IMR-90 (cell line): ENCODE results near the gene CMIP. TPM values are rescaled to one million over a fixed set of nuclear protein-coding genes. Genes with fewer than 3 reads are reported as not detected.

Source experiments
- ATAC-seq: fragments of 200-7000 bp; cut with Tn5 transposase; 2 replicates; pipeline ENCODE4 v1.9.1; 2020; ENCODE audit warnings: low read depth, mild to moderate bottlenecking, moderate library complexity
- BruUV-seq: library from RNA; stranded (reverse); fragments of 400-500 nt; replicated peaks from 2 replicates; lab custom pipeline; 2021; lab: Mats Ljungman, UMichigan
- CTCF ChIA-PET: fragments of 300-600 bp; formaldehyde crosslinking; extraction: SDS; loops from one replicate; lab custom pipeline; 2021; ENCODE audit warnings: antibody characterized with exemption; lab: Yijun Ruan, JAX
- POLR2A ChIA-PET: fragments of 300-600 bp; sonication (Branson Sonifier 250); formaldehyde crosslinking; loops from one replicate; lab custom pipeline; 2022; ENCODE audit warnings: antibody characterized with exemption; ENCODE audit not compliant: unreplicated experiment; lab: Charles Lee
- DNase-seq: peaks from one replicate; pipeline ENCODE4 v3.0.0; 2013
- H2AFZ ChIP-seq: replicated peaks from 2 replicates; pipeline ENCODE3; 2013; ENCODE audit warnings: low read length, mild to moderate bottlenecking; ENCODE audit not compliant: poor library complexity
- H2AK5ac ChIP-seq: 2 replicates; pipeline ENCODE4 v1.6.1; 2013; ENCODE audit warnings: low read depth, low read length, inconsistent platforms
- H2AK9ac ChIP-seq: replicated peaks from 2 replicates; pipeline ENCODE3; 2013; ENCODE audit warnings: mild to moderate bottlenecking, low read depth, low read length, moderate library complexity; ENCODE audit not compliant: poor library complexity
- H2BK120ac ChIP-seq: 2 replicates; pipeline ENCODE4 v1.6.1; 2013; ENCODE audit warnings: low read depth, low read length, inconsistent platforms
- H2BK15ac ChIP-seq: 3 replicates; pipeline ENCODE4 v1.6.1; 2013; ENCODE audit warnings: low read depth, low read length, inconsistent platforms
- H2BK20ac ChIP-seq: 2 replicates; pipeline ENCODE4 v1.6.1; 2013; ENCODE audit warnings: low read depth, mild to moderate bottlenecking, inconsistent platforms, low read length, moderate library complexity
- H2BK5ac ChIP-seq: 2 replicates; pipeline ENCODE4 v1.6.1; 2013; ENCODE audit warnings: mild to moderate bottlenecking, low read depth, low read length, inconsistent platforms; ENCODE audit not compliant: poor library complexity, severe bottlenecking
- H3K14ac ChIP-seq: replicated peaks from 2 replicates; pipeline ENCODE4 v1.6.1; 2013; ENCODE audit warnings: low read depth, low read length, inconsistent platforms
- H3K18ac ChIP-seq: 2 replicates; pipeline ENCODE4 v1.6.1; 2013; ENCODE audit warnings: low read depth, low read length, control low read depth
- H3K23ac ChIP-seq: 2 replicates; pipeline ENCODE4 v1.6.1; 2013; ENCODE audit warnings: low read depth, low read length, inconsistent platforms
- H3K27ac ChIP-seq: 2 replicates; pipeline ENCODE4 v1.5.1; 2013; ENCODE audit warnings: mild to moderate bottlenecking, control low read depth, low read length; ENCODE audit not compliant: insufficient read depth
- H3K27me3 ChIP-seq: 2 replicates; pipeline ENCODE4 v1.6.1; 2013; ENCODE audit warnings: low read length; ENCODE audit not compliant: control insufficient read depth, insufficient read depth
- H3K36me3 ChIP-seq: 2 replicates; pipeline ENCODE4 v1.6.1; 2013; ENCODE audit warnings: low read length, mixed read lengths; ENCODE audit not compliant: control insufficient read depth, insufficient read depth
- H3K4ac ChIP-seq: 2 replicates; pipeline ENCODE4 v1.6.1; 2013; ENCODE audit warnings: low read depth, low read length, inconsistent platforms
- H3K4me1 ChIP-seq: 2 replicates; pipeline ENCODE4 v1.6.1; 2013; ENCODE audit warnings: low read length, mixed read lengths; ENCODE audit not compliant: control insufficient read depth, insufficient read depth
- H3K4me2 ChIP-seq: 2 replicates; pipeline ENCODE4 v1.6.1; 2013; ENCODE audit warnings: low read depth, mild to moderate bottlenecking, control low read depth, low read length, moderate library complexity
- H3K4me3 ChIP-seq: 2 replicates; pipeline ENCODE4 v1.5.1; 2013; ENCODE audit warnings: low read depth, mild to moderate bottlenecking, control low read depth, low read length, moderate library complexity; ENCODE audit not compliant: insufficient read depth
- H3K56ac ChIP-seq: 2 replicates; pipeline ENCODE4 v1.6.1; 2013; ENCODE audit warnings: low read length, inconsistent platforms; ENCODE audit not compliant: insufficient read depth; ENCODE audit errors: extremely low read depth
- H3K79me1 ChIP-seq, 2 experiments: 2 replicates each; pipeline ENCODE4 v1.6.1; 2013; ENCODE audit warnings: low read length in 2 of 2, inconsistent platforms in 1 of 2, low read depth in 1 of 2
- H3K9ac ChIP-seq: 2 replicates; pipeline ENCODE4 v1.6.1; 2013; ENCODE audit warnings: low read depth, low read length, control low read depth
- H3K9me1 ChIP-seq: 2 replicates; pipeline ENCODE4 v1.6.1; 2013; ENCODE audit warnings: low read length, inconsistent platforms; ENCODE audit not compliant: insufficient read depth
- H3K9me3 ChIP-seq: 2 replicates; pipeline ENCODE4 v1.6.1; 2013; ENCODE audit warnings: low read length; ENCODE audit not compliant: control insufficient read depth, insufficient read depth
- H4K20me1 ChIP-seq: 2 replicates; pipeline ENCODE4 v1.6.1; 2013; ENCODE audit warnings: low read length, inconsistent platforms; ENCODE audit not compliant: insufficient read depth
- H4K5ac ChIP-seq: 2 replicates; pipeline ENCODE4 v1.6.1; 2013; ENCODE audit warnings: mild to moderate bottlenecking, low read depth, low read length, control low read depth
- H4K8ac ChIP-seq, 2 experiments: 2 replicates each; pipeline ENCODE4 v1.6.1; 2013; ENCODE audit warnings: low read depth in 2 of 2, low read length in 2 of 2, control low read depth in 1 of 2, inconsistent platforms in 1 of 2
- H4K91ac ChIP-seq: 2 replicates; pipeline ENCODE4 v1.6.1; 2013; ENCODE audit warnings: low read depth, low read length, inconsistent platforms; ENCODE audit not compliant: insufficient read depth
- BHLHE40 ChIP-seq: fragments of 150-350 bp; IDR thresholded peaks from 2 replicates; pipeline ENCODE4 v1.6.1; 2016; ENCODE audit warnings: mild to moderate bottlenecking, low read depth, low read length
- POLR2A ChIP-seq: IDR thresholded peaks from 2 replicates; pipeline ENCODE4 v1.6.1; 2012; ENCODE audit warnings: mild to moderate bottlenecking, low read depth, low read length
- WGBS, 2 experiments: methylation state at CpG; one replicate each; pipeline versions ENCODE4 v1.1.5 to v1.1.7; 2013; ENCODE audit warnings: missing lambda C conversion rate in 2 of 2; ENCODE audit not compliant: insufficient read length in 1 of 2; ENCODE audit errors: extremely low coverage in 2 of 2; 5-methylcytosine and 5-hydroxymethylcytosine counted together
- dilution Hi-C: fragments of 300-500 bp; cut with HindIII; formaldehyde crosslinking; loops from one replicate; pipeline ENCODE4 v1.14.3; 2018; ENCODE audit warnings: low sequenced_read_pairs; ENCODE audit not compliant: unreplicated experiment
- in situ Hi-C: fragments of 300-500 bp; cut with MboI; formaldehyde crosslinking; loops from 3 replicates; pipeline ENCODE4 v1.14.3; 2019; ENCODE audit warnings: low sequenced_read_pairs, inconsistent platforms, mixed read lengths
- intact Hi-C: fragments of 100-400 bp; cut with micrococcal nuclease; formaldehyde crosslinking; loops from 2 replicates; pipeline ENCODE4 v1.10.0; 2022
- polyA plus RNA-seq, 3 experiments: library from polyadenylated mRNA; depleted of rRNA; stranded (reverse); fragments of >200 nt; gene quantifications; 2 replicates each; pipeline ENCODE4 v1.2.3, GENCODE V29; 2012; ENCODE audit warnings: low replicate concordance in 1 of 3
- total RNA-seq: library from RNA; depleted of rRNA; stranded (reverse); fragments of >200 nt; gene quantifications from 2 replicates; pipeline ENCODE4 v1.2.3, GENCODE V29; 2012

The CMIP gene
- total and polyA plus RNA-seq, 2 of the 4 experiments (the other 2 are of a cell fraction), result 3.2 to 11.6 TPM

- ChIA-PET POLR2A (no interaction called here), CTCF (interaction anchor here (0.5 kb wide), 1 partner anchor 146 kb away, joined by 3 read pairs; no protein-coding TSS in a partner anchor)
- no TSS peak for BruUV-seq
Measured at GRCh38 chr16:81500833-81501521, 56.4 kb downstream of the CMIP start.

More at GRCh38 chr16:81500833-81501521, 56.4 kb downstream of the CMIP start:
- Histone ChIP-seq H2AK5ac (peak overlapping the region; percentile 77; the same call in 1 of the 2 replicates), H3K79me1 (peaks cover 45 to 74% of the 10 kb centered on the region in 2 experiments), H4K5ac (no peak overlapping the region), H2AK9ac (no peak overlapping the region), H3K27me3 (no peaks in the 10 kb centered on the region), H3K4me1 (peaks cover 6% of the 10 kb centered on the region), H4K20me1 (peaks cover 35% of the 10 kb centered on the region), H3K9ac (no peak overlapping the region), H3K56ac (no peak overlapping the region), H2BK15ac (no peak overlapping the region), H3K14ac (peak overlapping the region; percentile 56; the same call in 1 of the 2 replicates), H3K4me3 (no peak overlapping the region), H2AFZ (no peak overlapping the region), H3K23ac (no peak overlapping the region), H2BK20ac (no peak overlapping the region), H3K9me3 (no peaks in the 10 kb centered on the region), H3K4ac (peak overlapping the region; percentile 41; the same call in 1 of the 2 replicates), H3K27ac (no peak overlapping the region), H4K8ac (peak overlapping the region in 1 of 2 experiments; percentile 38; a peak in 1 of 4 replicates), H2BK120ac (no peak overlapping the region), H3K4me2 (no peak overlapping the region), H3K9me1 (peaks cover 14% of the 10 kb centered on the region), H4K91ac (no peak overlapping the region), H3K18ac (no peak overlapping the region), H2BK5ac (no peak overlapping the region), H3K36me3 (peaks cover 3% of the 10 kb centered on the region; the same call in 1 of the 2 replicates)
- no peak for TF ChIP-seq POLR2A
- 0 out of 2 replicates have a peak, but pooled peaks have one; percentile 45 for TF ChIP-seq BHLHE40
- 82% methylated on average over 7 of the region's 17 CpGs; no CpG with 5 or more reads in 1 of the 2 experiments for WGBS, 2 experiments
- ATAC-seq (peak; percentile 60; the same call in 1 of the 2 replicates), DNase-seq (peak; percentile 81)
- in situ Hi-C loops (no loop called here), intact Hi-C loops (no loop called here), dilution Hi-C loops (no loop called here)
